Measurements from ENCODE around the gene MAPK1. TPM values are rescaled to one million over a fixed set of nuclear protein-coding genes. Genes with fewer than 3 reads are reported as not detected.

Gene MAPK1
- total and polyA plus RNA-seq, 2 donors (not counting 3 experiments of a cell fraction or from before 2014, with no cell fraction given): 50.9 to 163 TPM

DNA sequence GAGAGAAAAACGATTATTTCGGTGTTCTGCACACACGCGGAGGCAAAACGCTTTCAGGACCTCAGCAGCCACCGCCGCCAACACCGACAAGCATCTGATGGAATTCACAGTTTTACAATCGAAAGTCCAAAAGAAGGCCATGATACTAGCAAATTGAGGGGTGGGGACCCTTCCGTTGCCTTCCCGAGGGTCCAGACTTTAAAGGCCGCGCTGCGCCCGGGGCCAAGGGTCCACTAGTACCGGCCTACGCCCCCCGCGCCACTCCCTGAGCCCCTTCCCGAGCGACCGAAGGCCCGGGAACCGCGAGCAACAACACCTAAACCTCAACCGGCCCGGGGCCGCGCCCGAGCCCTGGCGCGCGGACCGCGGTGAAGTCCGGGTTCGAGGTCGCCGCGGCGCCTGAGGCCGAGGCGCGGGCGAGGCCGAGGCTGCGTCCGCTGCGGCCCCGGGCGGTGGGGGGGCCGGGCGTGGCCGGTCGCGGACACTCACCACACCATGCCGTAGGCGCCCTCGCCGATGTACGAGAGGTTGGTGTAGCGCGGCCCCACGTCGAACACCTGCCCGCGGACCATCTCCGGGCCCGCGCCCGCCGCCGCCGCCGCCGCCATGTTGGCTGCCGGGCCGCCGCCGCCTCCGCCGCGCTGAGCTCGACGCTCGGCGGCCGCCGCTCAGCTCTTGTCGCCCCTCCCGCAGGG, 465 bp downstream of the MAPK1 start:
- H3K27ac ChIP-seq (ENCODE audit: insufficient read depth, low read depth, low read length): peak overlapping the region; percentile 24
- no peaks in the 10 kb centered on the region for H3K9me3 ChIP-seq (replicated peaks; ENCODE audit: control insufficient read depth, insufficient read depth, low read length)
- no peaks in the 10 kb centered on the region for H3K9me1 ChIP-seq (replicated peaks; ENCODE audit: control insufficient read depth, extremely low read depth, insufficient read depth, low read length)
- intact Hi-C loops (cut with micrococcal nuclease): loop anchor here (1.0 to 5.0 kb wide), 6 partner anchors 30 to 130 kb away; partner anchors contain the start of gene YPEL1
- peak overlapping the region; percentile 69 for H2AFZ ChIP-seq (ENCODE audit: low read depth, low read length)
- no peaks in the 10 kb centered on the region for H3K36me3 ChIP-seq (ENCODE audit: control insufficient read depth in 2 of 2, extremely low read depth in 1 of 2, insufficient read depth in 2 of 2, low read length in 2 of 2)
- no peaks in the 10 kb centered on the region for H3K27me3 ChIP-seq (ENCODE audit: control insufficient read depth in 2 of 2, insufficient read depth in 2 of 2, low read length in 2 of 2)
- H4K20me1 ChIP-seq (replicated peaks; ENCODE audit: control insufficient read depth, extremely low read depth, insufficient read depth, low read length): peaks cover 6% of the 10 kb centered on the region
- no TSS peak for BruUV-seq (replicated peaks)
- peaks cover 55% of the 10 kb centered on the region for H3K79me2 ChIP-seq (ENCODE audit: control insufficient read depth, insufficient read depth, low read length)
- FAIRE-seq: no peak
- no peak for DNase-seq (ENCODE audit: low read depth, low spot score)
- peaks cover 18% of the 10 kb centered on the region for H3K4me1 ChIP-seq (ENCODE audit: control insufficient read depth, extremely low read depth, insufficient read depth, low read length)
- TF ChIP-seq, protein P1, sequence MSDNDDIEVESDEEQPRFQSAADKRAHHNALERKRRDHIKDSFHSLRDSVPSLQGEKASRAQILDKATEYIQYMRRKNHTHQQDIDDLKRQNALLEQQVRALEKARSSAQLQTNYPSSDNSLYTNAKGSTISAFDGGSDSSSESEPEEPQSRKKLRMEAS (IDR thresholded peaks at IDR 0.05; ENCODE audit: insufficient read depth, insufficient read length): no peak
- TF ChIP-seq, protein P2, sequence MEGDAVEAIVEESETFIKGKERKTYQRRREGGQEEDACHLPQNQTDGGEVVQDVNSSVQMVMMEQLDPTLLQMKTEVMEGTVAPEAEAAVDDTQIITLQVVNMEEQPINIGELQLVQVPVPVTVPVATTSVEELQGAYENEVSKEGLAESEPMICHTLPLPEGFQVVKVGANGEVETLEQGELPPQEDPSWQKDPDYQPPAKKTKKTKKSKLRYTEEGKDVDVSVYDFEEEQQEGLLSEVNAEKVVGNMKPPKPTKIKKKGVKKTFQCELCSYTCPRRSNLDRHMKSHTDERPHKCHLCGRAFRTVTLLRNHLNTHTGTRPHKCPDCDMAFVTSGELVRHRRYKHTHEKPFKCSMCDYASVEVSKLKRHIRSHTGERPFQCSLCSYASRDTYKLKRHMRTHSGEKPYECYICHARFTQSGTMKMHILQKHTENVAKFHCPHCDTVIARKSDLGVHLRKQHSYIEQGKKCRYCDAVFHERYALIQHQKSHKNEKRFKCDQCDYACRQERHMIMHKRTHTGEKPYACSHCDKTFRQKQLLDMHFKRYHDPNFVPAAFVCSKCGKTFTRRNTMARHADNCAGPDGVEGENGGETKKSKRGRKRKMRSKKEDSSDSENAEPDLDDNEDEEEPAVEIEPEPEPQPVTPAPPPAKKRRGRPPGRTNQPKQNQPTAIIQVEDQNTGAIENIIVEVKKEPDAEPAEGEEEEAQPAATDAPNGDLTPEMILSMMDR (IDR thresholded peaks at IDR 0.05; ENCODE audit: extremely low read depth in 1 of 2, insufficient read depth in 1 of 2, low read depth in 1 of 2, low read length in 2 of 2): no peak
- no peak for TF ChIP-seq GATA2 (IDR thresholded peaks at IDR 0.05; ENCODE audit: insufficient read depth, insufficient read length, low read depth, low read length)
- no peak for TF ChIP-seq EZH2 (IDR thresholded peaks at IDR 0.05; ENCODE audit: borderline replicate concordance, low read depth, low read length, severe bottlenecking)
- no peak for TF ChIP-seq MYC (IDR thresholded peaks at IDR 0.05; ENCODE audit: low read depth, low read length)
- no peak for TF ChIP-seq JUN (IDR thresholded peaks at IDR 0.05; ENCODE audit: borderline replicate concordance, insufficient read depth, insufficient read length, low read depth)
- H3K4me2 ChIP-seq (ENCODE audit: insufficient read depth, low read length): peak overlapping the region; percentile 92
- peak overlapping the region; percentile 70 for H3K9ac ChIP-seq (replicated peaks; ENCODE audit: extremely low read depth, insufficient read depth, low read length)
- POLR2A ChIA-PET: interaction anchor here (0.6 to 0.9 kb wide), 2 partner anchors 72 to 96 kb away, joined by 3 to 4 read pairs; no protein-coding TSS in a partner anchor
- H3K4me3 ChIP-seq (replicated peaks in 1 of 3; ENCODE audit: insufficient read depth in 1 of 3, low read depth in 1 of 3, low read length in 3 of 3): peak overlapping the region; percentile 58 to 86 (median 85)
- CTCF ChIA-PET: interaction anchor here (0.9 to 2.8 kb wide), 5 partner anchors 11 to 97 kb away, joined by 3 to 8 read pairs (median 4); no protein-coding TSS in a partner anchor
- dilution Hi-C loops (cut with MboI; ENCODE audit: extremely low pct_ligation_motif_present, low sequenced_read_pairs): no loop called here

Data from endothelial cell of umbilical vein (primary cell).